A673 (cell line): ENCODE data around the gene CENPO. TPM values are rescaled to one million over a fixed set of nuclear protein-coding genes. Genes with fewer than 3 reads are reported as not detected.

Experiments
- BruUV-seq: library from RNA; stranded (reverse); fragments of 400-500 nt; replicated peaks from 2 replicates; lab custom pipeline; 2021; lab: Mats Ljungman, UMichigan
- CTCF ChIA-PET: fragments of 300-600 bp; sonication (Branson Sonifier 250); formaldehyde crosslinking; loops from one replicate; lab custom pipeline; 2022; ENCODE audit warnings: antibody characterized with exemption; lab: Charles Lee
- POLR2A ChIA-PET: fragments of 300-600 bp; sonication (Branson Sonifier 250); formaldehyde crosslinking; loops from one replicate; lab custom pipeline; 2022; ENCODE audit warnings: antibody characterized with exemption; ENCODE audit not compliant: low non-redundant PET; lab: Charles Lee
- DNase-seq: peaks from one replicate; pipeline ENCODE4 v3.0.0-alpha.2; 2015; ENCODE audit warnings: low spot score
- H3K27ac ChIP-seq: fragments of 200-600 bp; sonication (generic); 2 replicates; pipeline ENCODE4 v1.5.1; 2016; ENCODE audit warnings: mixed run types, low read depth, mild to moderate bottlenecking, mixed read lengths, antibody characterized with exemption, low read length; ENCODE audit not compliant: poor library complexity, severe bottlenecking
- H3K27me3 ChIP-seq: fragments of 200-600 bp; sonication (generic); replicated peaks from 2 replicates; pipeline ENCODE4 v1.6.1; 2017; ENCODE audit warnings: mixed run types, low read depth, mild to moderate bottlenecking, mixed read lengths, antibody characterized with exemption, low read length; ENCODE audit not compliant: insufficient read depth, poor library complexity
- H3K36me3 ChIP-seq: fragments of 200-600 bp; sonication (generic); 2 replicates; pipeline ENCODE4 v1.6.1; 2016; ENCODE audit warnings: mixed run types, mild to moderate bottlenecking, mixed read lengths, antibody characterized with exemption, low read length; ENCODE audit not compliant: insufficient read depth, poor library complexity, severe bottlenecking
- H3K4me1 ChIP-seq: fragments of 200-600 bp; sonication (generic); 2 replicates; pipeline ENCODE4 v1.6.1; 2017; ENCODE audit warnings: mixed run types, mild to moderate bottlenecking, mixed read lengths, antibody characterized with exemption, low read length; ENCODE audit not compliant: insufficient read depth, poor library complexity, severe bottlenecking
- H3K4me3 ChIP-seq: fragments of 200-600 bp; sonication (generic); 2 replicates; pipeline ENCODE4 v1.5.1; 2016; ENCODE audit warnings: low read depth, mixed run types, mild to moderate bottlenecking, mixed read lengths, low read length; ENCODE audit not compliant: poor library complexity, severe bottlenecking
- H3K9me3 ChIP-seq: fragments of 200-600 bp; sonication (generic); 2 replicates; pipeline ENCODE4 v1.6.1; 2016; ENCODE audit warnings: mixed run types, low read depth, mild to moderate bottlenecking, mixed read lengths, antibody characterized with exemption, low read length; ENCODE audit not compliant: poor library complexity, severe bottlenecking
- EZH2 ChIP-seq: fragments of 200-600 bp; sonication (generic); IDR thresholded peaks from 2 replicates; pipeline ENCODE4 v1.6.1; 2017; ENCODE audit warnings: borderline replicate concordance, low read depth, mild to moderate bottlenecking, mixed read lengths, antibody characterized with exemption, low read length; ENCODE audit not compliant: poor library complexity, severe bottlenecking
- intact Hi-C: fragments of 100-400 bp; cut with micrococcal nuclease; formaldehyde crosslinking; loops from one replicate; pipeline ENCODE4 v1.10.0; 2022; ENCODE audit not compliant: unreplicated experiment
- total RNA-seq: library from RNA; stranded (reverse); gene quantifications from 2 replicates; pipeline ENCODE4 v1.2.3, GENCODE V29; 2021
- TF ChIP-seq, protein P1 (sequence below): fragments of 300-800, 200-600 bp; sonication (generic); conservative IDR thresholded peaks from 2 replicates; pipeline ENCODE4 v1.5.1; 2017; ENCODE audit warnings: low read depth, mild to moderate bottlenecking, antibody characterized with exemption, low read length, moderate library complexity, mixed read lengths

Gene CENPO
- total RNA-seq, 1 experiment from 2014 or later: 69.4 TPM

DNA sequence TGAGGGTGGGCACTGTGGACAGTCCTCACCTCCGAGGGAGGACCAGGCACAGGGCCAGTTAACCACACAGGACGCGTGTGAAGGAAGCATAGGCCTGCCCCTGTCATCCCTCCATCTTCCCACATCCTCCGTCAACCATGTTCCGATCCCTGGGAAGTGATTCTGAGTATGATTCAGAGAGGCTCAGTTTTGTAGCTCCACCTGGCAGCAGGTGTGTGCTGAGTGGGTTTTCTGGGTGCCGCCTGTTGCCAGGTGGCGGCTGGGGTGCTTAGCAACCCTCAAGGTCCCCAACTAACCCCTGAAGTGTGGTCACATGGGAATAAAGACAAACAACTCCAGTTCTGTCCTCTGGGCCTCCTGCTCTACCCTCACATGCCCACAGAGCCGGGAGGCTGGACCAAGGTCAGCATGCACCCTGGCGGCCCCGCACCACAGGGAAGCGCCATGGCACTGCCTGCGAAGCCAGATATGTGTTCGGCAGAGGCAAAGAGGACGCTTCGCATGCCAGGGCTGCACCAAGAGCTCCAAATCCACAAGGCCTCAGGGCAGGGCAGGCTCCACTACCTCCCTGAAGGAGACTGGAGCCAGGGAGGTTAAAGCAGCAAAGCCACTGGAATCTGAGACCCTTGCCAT lies 66.9 kb downstream of the CENPO start:
- Histone ChIP-seq H3K4me3 (no peak overlapping the region), H3K27ac (no peak overlapping the region), H3K9me3 (no peaks in the 10 kb centered on the region), H3K4me1 (no peaks in the 10 kb centered on the region), H3K36me3 (no peaks in the 10 kb centered on the region), H3K27me3 (no peaks in the 10 kb centered on the region)
- CTCF ChIA-PET: no interaction called here
- no TSS peak for BruUV-seq
- DNase-seq: no peak
- TF ChIP-seq, protein P1, sequence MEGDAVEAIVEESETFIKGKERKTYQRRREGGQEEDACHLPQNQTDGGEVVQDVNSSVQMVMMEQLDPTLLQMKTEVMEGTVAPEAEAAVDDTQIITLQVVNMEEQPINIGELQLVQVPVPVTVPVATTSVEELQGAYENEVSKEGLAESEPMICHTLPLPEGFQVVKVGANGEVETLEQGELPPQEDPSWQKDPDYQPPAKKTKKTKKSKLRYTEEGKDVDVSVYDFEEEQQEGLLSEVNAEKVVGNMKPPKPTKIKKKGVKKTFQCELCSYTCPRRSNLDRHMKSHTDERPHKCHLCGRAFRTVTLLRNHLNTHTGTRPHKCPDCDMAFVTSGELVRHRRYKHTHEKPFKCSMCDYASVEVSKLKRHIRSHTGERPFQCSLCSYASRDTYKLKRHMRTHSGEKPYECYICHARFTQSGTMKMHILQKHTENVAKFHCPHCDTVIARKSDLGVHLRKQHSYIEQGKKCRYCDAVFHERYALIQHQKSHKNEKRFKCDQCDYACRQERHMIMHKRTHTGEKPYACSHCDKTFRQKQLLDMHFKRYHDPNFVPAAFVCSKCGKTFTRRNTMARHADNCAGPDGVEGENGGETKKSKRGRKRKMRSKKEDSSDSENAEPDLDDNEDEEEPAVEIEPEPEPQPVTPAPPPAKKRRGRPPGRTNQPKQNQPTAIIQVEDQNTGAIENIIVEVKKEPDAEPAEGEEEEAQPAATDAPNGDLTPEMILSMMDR: no peak
- no peak for TF ChIP-seq EZH2
- intact Hi-C loops: no loop called here
- POLR2A ChIA-PET: no interaction called here

DNA sequence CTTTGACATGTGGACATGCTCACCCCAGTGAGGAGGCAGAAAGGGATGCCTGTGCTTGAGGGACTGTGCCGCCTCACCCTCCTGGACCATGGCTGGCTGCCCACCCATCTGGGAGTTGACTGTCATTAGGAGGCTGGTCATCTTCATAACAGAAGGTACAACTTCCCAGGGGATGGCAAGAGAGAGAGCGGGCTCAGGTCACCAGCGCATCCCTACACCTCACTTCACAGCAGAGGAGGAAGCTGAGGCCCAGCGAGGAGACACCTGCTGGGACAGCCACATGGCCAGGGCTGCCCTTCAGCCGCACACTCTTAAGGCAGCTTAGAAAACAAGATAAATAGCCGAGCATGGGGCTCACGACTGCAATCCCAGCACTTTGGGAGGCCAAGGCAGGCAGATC lies 67.4 kb downstream of the CENPO start:
- no TSS peak for BruUV-seq
- Histone ChIP-seq H3K36me3 (no peaks in the 10 kb centered on the region), H3K27me3 (no peaks in the 10 kb centered on the region), H3K4me3 (no peak overlapping the region), H3K27ac (no peak overlapping the region), H3K9me3 (no peaks in the 10 kb centered on the region), H3K4me1 (no peaks in the 10 kb centered on the region)
- intact Hi-C loops: no loop called here
- no peak for DNase-seq
- POLR2A ChIA-PET: no interaction called here
- CTCF ChIA-PET: no interaction called here
- TF ChIP-seq EZH2: no peak
- TF ChIP-seq, protein P1: no peak

DNA sequence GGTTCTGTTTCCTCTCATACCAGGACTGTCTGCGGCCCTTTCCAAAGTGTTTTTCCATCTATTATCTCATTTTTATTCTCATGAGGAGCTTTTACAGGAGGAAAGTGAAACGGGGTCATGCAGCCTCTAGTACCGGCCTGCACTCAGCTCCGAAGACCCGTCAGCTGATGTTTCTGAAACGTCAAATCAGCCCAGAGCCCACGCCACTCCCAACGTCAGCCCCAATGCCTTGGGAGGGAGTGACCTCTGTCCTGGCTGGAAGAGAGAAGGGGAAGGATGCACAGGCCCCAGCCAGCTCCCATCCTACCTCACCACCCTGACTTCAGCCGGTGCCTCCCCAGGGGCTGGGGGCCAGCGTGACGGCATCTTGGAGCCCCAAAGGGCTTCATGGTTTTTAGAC lies 68.3 kb downstream of the CENPO start:
- no peak overlapping the region for H3K27ac ChIP-seq
- CTCF ChIA-PET: no interaction called here

More for the DNA sequence above, 68.3 kb downstream of the CENPO start:
- DNase-seq: no peak
- Histone ChIP-seq H3K36me3 (no peaks in the 10 kb centered on the region), H3K27me3 (no peaks in the 10 kb centered on the region), H3K9me3 (no peaks in the 10 kb centered on the region), H3K4me3 (no peak overlapping the region), H3K4me1 (no peaks in the 10 kb centered on the region)
- no TSS peak for BruUV-seq
- TF ChIP-seq, protein P1: no peak
- no peak for TF ChIP-seq EZH2
- intact Hi-C loops: no loop called here
- POLR2A ChIA-PET: no interaction called here
